GM12892 (cell line): ENCODE measurements around the gene CFAP47.

ENCODE experiments used
- DNase-seq: peaks from one replicate; pipeline ENCODE4 v3.0.0; 2011; ENCODE audit not compliant: insufficient read length
- FAIRE-seq: peaks from 2 replicates; lab custom pipeline; 2011; peaks lifted over from hg19 to GRCh38; lab: Jason Lieb, UNC
- POLR2A ChIP-seq: IDR thresholded peaks from 2 replicates; pipeline ENCODE4 v1.6.1; 2011; ENCODE audit warnings: low read depth, low read length, control low read depth
- POLR2AphosphoS5 ChIP-seq: IDR thresholded peaks from 2 replicates; pipeline ENCODE4 v1.6.1; 2011; ENCODE audit warnings: low read depth, low read length, control low read depth
- TAF1 ChIP-seq: IDR thresholded peaks from 2 replicates; pipeline ENCODE4 v1.6.1; 2011; ENCODE audit warnings: low read depth, mild to moderate bottlenecking, control low read depth, low read length, borderline replicate concordance

Gene CFAP47

DNA sequence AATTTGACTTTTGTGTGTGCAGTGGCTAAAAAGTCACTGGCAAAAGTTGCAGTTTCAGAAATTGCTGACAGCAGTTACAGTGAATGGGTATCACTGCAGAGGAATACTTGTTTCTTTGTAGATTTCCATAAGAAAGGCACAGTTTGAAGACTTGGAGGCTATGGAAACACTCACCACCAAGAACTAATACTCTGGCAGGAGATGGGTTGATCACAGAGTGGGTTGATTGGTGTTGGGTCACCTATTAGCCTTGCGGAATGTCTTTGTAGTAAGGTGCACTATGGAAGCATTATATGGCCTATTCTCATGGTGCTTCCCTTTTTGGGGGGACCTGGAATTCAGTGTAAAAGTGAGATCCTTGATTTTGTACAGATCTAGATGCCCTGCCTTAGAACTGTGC lies 502.8 kb downstream of the CFAP47 start:
- FAIRE-seq (no peak), DNase-seq (no peak)
- TF ChIP-seq POLR2AphosphoS5 (no peak), POLR2A (no peak), TAF1 (no peak)

DNA sequence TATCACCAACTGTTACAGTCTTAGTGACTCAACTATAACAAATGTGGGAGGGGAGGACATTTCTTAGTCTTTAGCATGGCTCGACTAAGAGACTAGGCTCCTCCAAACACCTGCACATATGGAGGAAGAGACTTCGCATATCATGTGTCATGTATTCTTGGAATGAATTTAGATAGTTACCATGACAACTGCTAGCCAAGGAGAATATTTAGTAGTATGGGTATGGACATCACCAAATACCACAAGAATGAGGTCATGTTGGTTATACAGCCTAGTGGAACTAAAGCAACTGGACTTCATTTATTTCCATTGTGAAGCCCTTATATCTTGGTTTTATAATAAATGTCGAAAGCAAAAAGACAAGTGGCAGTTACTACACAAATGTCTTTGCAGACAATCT lies 512.3 kb downstream of the CFAP47 start:
- TF ChIP-seq TAF1 = no peak
- TF ChIP-seq POLR2AphosphoS5 = no peak
- no peak for TF ChIP-seq POLR2A
- no peak for FAIRE-seq
- no peak for DNase-seq

DNA sequence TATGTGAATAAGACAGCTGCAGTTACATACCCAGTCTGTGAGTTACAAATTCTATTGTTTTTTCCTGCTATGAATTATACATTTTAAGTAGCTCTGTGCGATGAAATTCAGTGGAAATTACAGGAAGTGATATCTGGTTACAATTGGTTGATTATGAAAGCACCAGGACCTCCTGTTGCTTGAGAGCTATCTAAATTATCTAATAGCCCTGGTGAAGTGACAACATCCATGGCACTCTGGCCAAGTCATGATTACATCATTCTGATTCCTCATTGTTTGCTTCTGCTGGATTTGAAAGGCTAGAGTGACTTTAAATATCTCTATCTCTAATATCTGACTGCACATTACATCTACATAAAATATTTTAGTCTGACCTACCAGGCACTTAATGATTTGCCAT lies 515.0 kb downstream of the CFAP47 start:
- no peak for DNase-seq
- no peak for TF ChIP-seq POLR2AphosphoS5
- TF ChIP-seq POLR2A = no peak
- no peak for TF ChIP-seq TAF1
- FAIRE-seq = no peak
